Transverse colon (tissue), 4 donors: ENCODE results near the gene IKZF1.

Source experiments
- POLR2AphosphoS5 ChIP-seq, 3 donors: sonication (generic); formaldehyde crosslinking; IDR thresholded peaks; one replicate each; pipeline ENCODE4 v1.6.1; 2016; ENCODE audit warnings: antibody characterized with exemption in 3 of 3
- TF ChIP-seq, protein P1 (sequence below), 5 experiments: fragments of 200-600 bp in 3 of 5; fragments of 450-650 bp in 2 of 5; sonication (generic) in 3 of 5; IDR thresholded peaks; 1 replicate in 2 of 5; 2 replicates in 3 of 5; pipeline ENCODE4 v1.5.1; 2016 to 2017; ENCODE audit warnings: antibody characterized with exemption in 5 of 5, inconsistent platforms in 3 of 5, mild to moderate bottlenecking in 2 of 5, moderate library complexity in 1 of 5

DNA sequence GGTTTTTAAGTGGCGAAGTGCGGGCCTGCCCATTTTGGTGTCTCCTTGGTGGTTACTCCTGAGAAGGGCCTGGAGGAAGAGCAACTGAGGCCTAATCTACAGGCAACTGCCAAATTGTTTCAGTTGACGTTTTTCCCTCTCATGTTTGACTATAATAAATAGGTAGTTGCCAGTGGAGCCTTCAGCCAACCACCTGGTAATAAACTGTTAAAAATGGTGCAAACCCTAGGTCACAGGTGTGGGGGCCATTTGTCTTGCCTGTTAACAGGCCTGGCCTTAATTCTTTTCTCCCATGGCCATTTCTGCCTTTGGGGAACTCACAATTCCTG lies 3.7 kb downstream of the IKZF1 start:
- TF ChIP-seq, protein P1, sequence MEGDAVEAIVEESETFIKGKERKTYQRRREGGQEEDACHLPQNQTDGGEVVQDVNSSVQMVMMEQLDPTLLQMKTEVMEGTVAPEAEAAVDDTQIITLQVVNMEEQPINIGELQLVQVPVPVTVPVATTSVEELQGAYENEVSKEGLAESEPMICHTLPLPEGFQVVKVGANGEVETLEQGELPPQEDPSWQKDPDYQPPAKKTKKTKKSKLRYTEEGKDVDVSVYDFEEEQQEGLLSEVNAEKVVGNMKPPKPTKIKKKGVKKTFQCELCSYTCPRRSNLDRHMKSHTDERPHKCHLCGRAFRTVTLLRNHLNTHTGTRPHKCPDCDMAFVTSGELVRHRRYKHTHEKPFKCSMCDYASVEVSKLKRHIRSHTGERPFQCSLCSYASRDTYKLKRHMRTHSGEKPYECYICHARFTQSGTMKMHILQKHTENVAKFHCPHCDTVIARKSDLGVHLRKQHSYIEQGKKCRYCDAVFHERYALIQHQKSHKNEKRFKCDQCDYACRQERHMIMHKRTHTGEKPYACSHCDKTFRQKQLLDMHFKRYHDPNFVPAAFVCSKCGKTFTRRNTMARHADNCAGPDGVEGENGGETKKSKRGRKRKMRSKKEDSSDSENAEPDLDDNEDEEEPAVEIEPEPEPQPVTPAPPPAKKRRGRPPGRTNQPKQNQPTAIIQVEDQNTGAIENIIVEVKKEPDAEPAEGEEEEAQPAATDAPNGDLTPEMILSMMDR (IDR thresholded peaks at IDR 0.05) = no peak
- TF ChIP-seq POLR2AphosphoS5 (IDR thresholded peaks at IDR 0.05) = no peak
